GM21447 (cell line): Measurements from ENCODE around the gene SCYL1.

ENCODE experiments used
- ATAC-seq: cut with Tn5 transposase; IDR thresholded peaks from one replicate; pipeline ENCODE4 v1.9.1; 2021; ENCODE audit not compliant: unreplicated experiment

The SCYL1 gene

DNA sequence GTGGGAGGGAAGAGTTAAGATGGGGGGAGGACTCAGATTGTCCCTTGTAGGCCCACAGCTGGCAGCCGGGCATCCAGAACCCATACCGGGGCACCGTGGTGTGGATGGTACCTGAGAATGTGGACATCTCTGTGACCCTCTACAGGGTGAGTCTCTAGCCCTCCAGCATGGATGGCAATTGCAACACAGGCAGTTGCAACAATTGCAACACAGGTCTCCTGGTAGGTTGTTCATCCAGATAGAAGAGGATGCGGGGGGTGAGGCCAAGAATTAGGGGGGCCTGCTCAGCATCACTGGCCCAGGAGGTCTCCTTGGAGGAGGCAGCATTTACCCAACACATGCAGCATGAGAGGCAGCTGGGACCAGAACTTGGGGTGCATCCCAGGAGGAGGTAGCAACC lies 54.4 kb downstream of the SCYL1 start:
- ATAC-seq: no peak

- no peak for ATAC-seq
Observed at GRCh38 chr11:65580031-65580692, 55.3 kb downstream of the SCYL1 start.

DNA sequence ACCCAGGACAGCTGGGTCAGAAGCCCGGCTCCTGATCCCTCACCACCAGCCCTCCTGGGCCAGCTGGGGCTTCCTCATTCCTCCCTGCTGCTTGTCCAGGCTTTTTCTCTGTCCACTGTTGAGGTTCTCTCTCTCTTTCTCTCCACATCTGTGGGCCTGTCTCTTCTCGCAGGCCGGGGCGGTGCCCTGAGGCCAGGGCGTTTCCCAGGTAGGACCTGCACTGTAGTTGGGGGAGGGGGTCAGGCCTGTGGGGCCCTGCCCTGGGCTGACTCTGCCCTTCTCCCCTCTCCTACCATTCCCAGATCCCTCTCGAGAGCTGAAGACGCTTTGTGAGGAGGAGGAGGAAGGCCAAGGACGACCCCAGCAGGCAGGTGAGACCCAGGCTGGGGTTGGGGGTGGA lies 55.9 kb downstream of the SCYL1 start:
- no peak for ATAC-seq

DNA sequence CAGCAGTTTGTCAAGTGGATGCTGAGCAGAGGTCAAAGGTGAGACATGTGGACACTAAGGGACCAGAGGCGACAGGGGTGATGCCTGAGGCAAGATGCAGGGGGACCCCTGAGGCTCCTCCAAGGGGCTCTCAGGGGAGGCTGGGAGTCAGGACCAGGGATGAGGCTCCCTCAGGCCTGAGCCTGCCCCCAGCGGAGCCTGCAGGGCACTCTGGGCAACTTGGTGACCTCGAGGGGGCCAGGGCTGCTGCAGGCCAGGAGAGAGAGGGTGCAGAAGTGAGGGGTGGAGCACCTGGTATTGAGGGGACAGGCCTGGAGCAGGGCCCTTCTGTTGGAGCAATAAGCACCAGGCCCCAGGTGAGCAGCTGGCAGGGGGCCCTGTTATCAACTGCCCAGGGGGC lies 57.0 kb downstream of the SCYL1 start:
- ATAC-seq: no peak

DNA sequence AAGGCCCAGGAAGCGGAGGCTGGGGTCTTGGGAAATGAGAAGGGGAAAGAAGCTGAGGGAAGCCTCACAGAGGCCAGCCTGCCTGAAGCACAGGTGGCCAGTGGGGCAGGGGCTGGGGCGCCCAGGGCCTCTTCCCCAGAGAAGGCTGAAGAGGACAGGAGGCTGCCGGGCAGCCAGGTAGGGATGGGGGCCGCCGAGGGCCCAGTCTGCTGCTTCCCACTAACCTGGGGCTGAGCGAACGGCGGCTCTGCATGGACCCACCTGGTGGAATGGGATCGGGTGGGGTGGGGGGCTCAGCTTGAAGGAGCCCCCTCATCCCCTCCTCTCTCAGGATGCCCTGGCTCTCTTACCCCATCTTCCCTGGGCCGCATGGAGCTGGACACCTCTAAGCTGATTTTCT lies 58.7 kb downstream of the SCYL1 start:
- ATAC-seq: no peak

DNA sequence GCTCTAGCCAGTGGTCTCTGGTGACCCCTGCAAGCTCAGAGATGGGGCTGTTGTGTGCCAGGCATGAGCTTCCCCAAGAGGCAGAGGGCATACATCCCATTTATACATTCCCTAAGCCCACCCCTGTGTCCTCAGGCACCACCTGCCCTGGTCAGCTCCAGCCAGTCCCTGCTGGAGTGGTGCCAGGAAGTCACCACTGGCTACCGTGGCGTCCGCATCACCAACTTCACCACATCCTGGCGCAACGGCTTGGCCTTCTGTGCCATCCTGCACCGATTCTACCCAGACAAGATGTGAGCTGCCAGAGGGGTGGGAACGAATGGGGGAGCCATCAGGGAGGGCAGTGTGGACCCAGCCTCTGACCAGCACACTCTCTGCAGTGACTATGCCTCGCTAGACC lies 59.2 kb downstream of the SCYL1 start:
- no peak for ATAC-seq

DNA sequence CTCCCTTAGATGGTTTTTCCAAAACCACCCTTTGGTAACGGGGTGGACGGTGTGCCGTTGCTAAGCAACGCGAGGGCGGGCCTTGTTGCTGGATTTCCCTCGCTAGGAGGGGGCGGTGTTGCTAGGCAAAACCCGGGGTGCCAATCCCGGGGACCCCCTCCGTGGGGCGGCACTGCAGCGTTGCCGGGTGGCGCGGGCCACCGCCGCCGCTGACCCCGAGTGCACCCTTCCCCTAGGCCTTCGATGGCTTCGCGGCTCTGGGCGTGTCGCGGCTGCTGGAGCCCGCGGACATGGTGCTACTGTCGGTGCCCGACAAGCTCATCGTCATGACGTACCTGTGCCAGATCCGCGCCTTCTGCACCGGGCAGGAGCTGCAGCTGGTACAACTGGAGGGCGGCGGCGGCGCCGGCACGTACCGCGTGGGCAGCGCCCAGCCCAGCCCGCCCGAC lies 59.9 kb downstream of the SCYL1 start:
- ATAC-seq: no peak

DNA sequence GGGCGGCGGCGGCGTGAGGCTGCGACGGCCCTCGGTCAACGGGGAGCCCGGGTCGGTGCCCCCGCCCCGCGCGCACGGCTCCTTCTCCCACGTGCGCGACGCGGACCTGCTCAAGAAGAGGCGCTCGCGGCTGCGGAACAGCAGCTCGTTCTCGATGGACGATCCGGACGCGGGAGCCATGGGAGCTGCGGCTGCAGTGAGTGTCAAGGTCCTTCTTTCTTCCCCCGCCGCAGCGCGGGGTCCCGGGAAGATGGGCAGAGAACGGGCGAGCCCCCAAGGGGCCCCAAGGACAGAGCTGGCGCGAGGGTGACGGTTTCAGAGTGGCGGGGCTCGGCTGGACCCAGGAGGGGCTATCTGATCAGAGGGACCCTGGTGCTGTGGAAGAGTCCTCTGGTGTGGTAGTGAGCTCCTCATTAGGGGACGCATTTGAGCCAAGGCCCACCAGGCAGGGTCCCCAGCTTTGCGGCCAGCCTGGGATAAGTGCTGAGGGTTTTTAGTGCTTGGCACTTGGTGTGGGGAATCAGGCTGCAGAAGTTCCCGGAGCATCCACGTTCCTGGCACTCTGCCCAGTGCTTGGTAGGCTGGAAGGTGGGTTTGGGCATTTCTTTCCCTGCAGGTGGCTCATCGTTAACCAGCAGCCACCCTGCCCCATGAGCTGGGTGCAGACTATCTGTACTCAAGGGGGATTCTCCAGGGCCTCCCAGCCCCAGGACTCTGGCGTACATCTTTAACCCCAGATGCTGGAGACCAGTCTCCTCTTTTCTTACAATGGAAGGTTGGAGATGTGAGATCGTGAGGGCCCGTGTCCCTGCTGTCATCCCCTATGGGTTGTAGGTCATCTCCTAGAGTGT lies 60.7 kb downstream of the SCYL1 start:
- no peak for ATAC-seq

DNA sequence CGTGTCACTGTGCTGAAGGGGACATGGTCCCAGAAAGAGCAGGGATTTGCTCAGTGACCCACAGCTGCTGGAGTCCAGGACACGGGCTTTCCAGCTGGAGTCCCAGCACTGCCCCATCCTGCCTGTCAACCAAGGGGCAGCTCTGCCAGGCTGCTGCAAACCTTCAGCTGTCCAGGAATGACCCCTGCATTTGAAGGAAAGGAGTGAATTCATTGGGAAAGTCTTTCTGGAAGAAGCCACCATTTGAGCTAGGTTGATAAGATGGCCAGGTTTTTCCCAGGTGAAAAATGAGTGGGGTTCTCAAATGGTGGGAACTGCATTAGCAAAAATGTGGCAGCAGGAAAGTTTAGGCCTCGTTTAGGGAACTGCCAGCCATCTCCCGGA lies 61.4 kb downstream of the SCYL1 start:
- ATAC-seq: no peak

DNA sequence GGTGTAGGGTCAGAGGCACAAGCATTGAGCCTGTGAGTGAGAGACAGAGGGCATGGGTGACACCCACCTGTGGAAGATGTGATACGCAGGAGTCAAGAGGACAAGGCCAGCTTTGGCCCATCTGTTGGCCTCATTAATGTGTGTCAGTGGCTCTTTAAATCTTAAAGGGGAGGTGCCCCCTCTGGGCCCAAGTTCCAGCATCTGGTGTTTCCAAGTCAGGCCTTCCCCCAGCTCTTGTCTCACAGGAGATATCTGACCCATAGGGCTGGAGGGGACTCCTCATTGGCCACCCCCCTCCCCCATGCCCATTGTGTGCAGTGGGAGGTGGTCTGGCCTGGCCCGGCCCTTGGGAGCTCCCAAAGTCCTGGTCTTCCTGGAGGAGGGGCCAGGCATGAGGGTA lies 61.8 kb downstream of the SCYL1 start:
- no peak for ATAC-seq
